ENCODE results near the gene ROR2. TPM values are rescaled to one million over a fixed set of nuclear protein-coding genes. Genes with fewer than 3 reads are reported as not detected.

Gene ROR2
- total RNA-seq, 4 donors from 2014 or later, result 37.4 to 71.8 (median 59.4) TPM

GRCh38 chr9:91904588-91905236 is 45.3 kb downstream of the ROR2 start:
- TF ChIP-seq POLR2AphosphoS5 (IDR thresholded peaks at IDR 0.05) (no peak), CTCF (IDR thresholded peaks at IDR 0.05) (no peak)
- Histone ChIP-seq H3K27me3 (no peaks in the 10 kb centered on the region), H3K36me3 (no peaks in the 10 kb centered on the region), H3K9me3 (no peaks in the 10 kb centered on the region), H3K27ac (replicated peaks in 1 of 4) (peak overlapping the region in 3 of 4 donors; percentile 0 to 27 (median 11)), H3K4me3 (no peak overlapping the region), H3K4me1 (peaks cover 7 to 91% (median 75%) of the 10 kb centered on the region in 4 donors)
- intact Hi-C loops (cut with DNase I), result loop anchor here (5.0 kb wide), 1 partner anchor 33 kb away; no protein-coding TSS in a partner anchor
- WGBS, result 85% methylated on average over 10 of the region's 10 CpGs
- no peak for DNase-seq (ENCODE audit: extremely low spot score)

GRCh38 chr9:91903126-91903911 is 46.7 kb downstream of the ROR2 start:
- 70% methylated on average over 12 of the region's 12 CpGs for WGBS
- Histone ChIP-seq H3K4me1 (peaks cover 11 to 95% (median 84%) of the 10 kb centered on the region in 4 donors), H3K9me3 (no peaks in the 10 kb centered on the region), H3K27ac (replicated peaks in 1 of 4) (peak overlapping the region in 2 of 4 donors; percentile 44 to 88), H3K4me3 (no peak overlapping the region), H3K27me3 (no peaks in the 10 kb centered on the region), H3K36me3 (no peaks in the 10 kb centered on the region)
- intact Hi-C loops (cut with DNase I), result loop anchor here (5.0 kb wide), 1 partner anchor 34 kb away; no protein-coding TSS in a partner anchor
- DNase-seq (ENCODE audit: extremely low spot score), result no peak
- TF ChIP-seq CTCF (IDR thresholded peaks at IDR 0.05) (no peak), POLR2A (IDR thresholded peaks at IDR 0.05; ENCODE audit: low read depth) (no peak), EP300 (IDR thresholded peaks at IDR 0.05) (no peak), POLR2AphosphoS5 (IDR thresholded peaks at IDR 0.05) (no peak)

- Histone ChIP-seq H3K4me3 (no peak overlapping the region), H3K9me3 (no peaks in the 10 kb centered on the region), H3K27ac (replicated peaks in 1 of 4) (peak overlapping the region; percentile 38 to 88 (median 72)), H3K4me1 (peaks cover 12 to 95% (median 84%) of the 10 kb centered on the region in 4 donors), H3K27me3 (no peaks in the 10 kb centered on the region), H3K36me3 (no peaks in the 10 kb centered on the region)
- intact Hi-C loops (cut with DNase I), result loop anchor here (5.0 kb wide), 1 partner anchor 35 kb away; no protein-coding TSS in a partner anchor
- TF ChIP-seq CTCF (IDR thresholded peaks at IDR 0.05) (no peak), EP300 (IDR thresholded peaks at IDR 0.05) (no peak), POLR2AphosphoS5 (IDR thresholded peaks at IDR 0.05) (no peak), POLR2A (IDR thresholded peaks at IDR 0.05; ENCODE audit: low read depth) (no peak)
- no peak for DNase-seq (ENCODE audit: extremely low spot score)
- WGBS, result 52% methylated on average over 11 of the region's 11 CpGs
Measured at GRCh38 chr9:91902475-91903125, 47.4 kb downstream of the ROR2 start.

GRCh38 chr9:91900797-91901177 is 49.2 kb downstream of the ROR2 start:
- 43% methylated on average over 3 of the region's 3 CpGs for WGBS
- H3K27ac ChIP-seq (replicated peaks in 1 of 4), result peak overlapping the region in 3 of 4 donors; percentile 48 to 88 (median 81)
- no peaks in the 10 kb centered on the region for H3K9me3 ChIP-seq
- H3K4me1 ChIP-seq, result peaks cover 28 to 95% (median 92%) of the 10 kb centered on the region in 4 donors
- intact Hi-C loops (cut with DNase I), result loop anchor here (5.0 kb wide), 1 partner anchor 37 kb away; no protein-coding TSS in a partner anchor
- no peaks in the 10 kb centered on the region for H3K27me3 ChIP-seq
- no peak overlapping the region for H3K4me3 ChIP-seq
- H3K36me3 ChIP-seq, result no peaks in the 10 kb centered on the region
- no peak for DNase-seq (ENCODE audit: extremely low spot score)
- TF ChIP-seq CTCF (IDR thresholded peaks at IDR 0.05) (no peak), POLR2A (IDR thresholded peaks at IDR 0.05; ENCODE audit: low read depth) (no peak), POLR2AphosphoS5 (IDR thresholded peaks at IDR 0.05) (no peak), EP300 (IDR thresholded peaks at IDR 0.05) (no peak)
